RWPE1 (cell line): Measurements from ENCODE around the gene NOTCH3.
A peak's percentile ranks its signal among the peaks of the same experiment; 100 is the strongest.

ENCODE experiments used
- CTCF ChIA-PET: fragments of 350-600 bp; sonication (Branson Sonifier 250); formaldehyde crosslinking; extraction: SDS; loops from one replicate; lab custom pipeline; 2021; lab: Yijun Ruan, JAX
- POLR2A ChIA-PET: fragments of 400-600 bp; formaldehyde crosslinking; extraction: SDS; loops from one replicate; lab custom pipeline; 2020; ENCODE audit warnings: antibody characterized with exemption; ENCODE audit not compliant: low non-redundant PET; lab: Yijun Ruan, JAX
- DNase-seq: peaks from one replicate; pipeline ENCODE4 v3.0.0; 2012; ENCODE audit warnings: low spot score
- H3K27ac ChIP-seq: fragments of 450-650 bp; 2 replicates; pipeline ENCODE4 v1.5.1; 2017
- TF ChIP-seq, protein P1 (sequence below): fragments of 450-650 bp; conservative IDR thresholded peaks from 2 replicates; pipeline ENCODE4 v1.5.1; 2017; ENCODE audit warnings: low read depth, mild to moderate bottlenecking

The NOTCH3 gene

DNA sequence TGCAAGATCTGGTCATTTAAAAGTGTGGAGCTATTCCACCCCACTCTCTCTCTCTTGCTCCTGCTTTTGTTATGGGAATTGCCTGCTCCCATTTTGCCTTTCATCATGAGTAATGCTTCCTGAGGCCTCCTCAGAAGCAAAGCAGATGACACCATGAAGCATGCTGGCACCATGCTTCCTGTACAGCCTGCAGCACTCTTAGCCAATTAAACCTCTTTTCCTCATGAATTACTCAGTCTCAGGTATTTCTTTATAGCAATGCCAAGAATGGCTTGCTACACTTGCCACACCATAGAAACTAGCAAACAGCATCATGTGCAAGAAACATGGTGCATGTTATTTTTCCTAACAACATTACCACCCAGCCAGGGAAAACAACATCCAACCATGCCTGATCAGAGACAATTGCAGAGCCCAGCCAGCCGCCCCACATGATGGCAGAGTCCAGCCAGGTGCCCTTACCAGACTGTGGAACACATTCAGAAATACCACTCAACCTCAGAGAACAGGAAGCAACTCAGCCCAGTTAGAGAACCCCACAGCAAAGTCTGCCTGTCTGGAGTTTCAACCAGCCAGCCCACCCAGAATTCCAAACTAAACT lies 56.6 kb downstream of the NOTCH3 start:
- ChIA-PET POLR2A (no interaction called here), CTCF (no interaction called here)
- TF ChIP-seq, protein P1, sequence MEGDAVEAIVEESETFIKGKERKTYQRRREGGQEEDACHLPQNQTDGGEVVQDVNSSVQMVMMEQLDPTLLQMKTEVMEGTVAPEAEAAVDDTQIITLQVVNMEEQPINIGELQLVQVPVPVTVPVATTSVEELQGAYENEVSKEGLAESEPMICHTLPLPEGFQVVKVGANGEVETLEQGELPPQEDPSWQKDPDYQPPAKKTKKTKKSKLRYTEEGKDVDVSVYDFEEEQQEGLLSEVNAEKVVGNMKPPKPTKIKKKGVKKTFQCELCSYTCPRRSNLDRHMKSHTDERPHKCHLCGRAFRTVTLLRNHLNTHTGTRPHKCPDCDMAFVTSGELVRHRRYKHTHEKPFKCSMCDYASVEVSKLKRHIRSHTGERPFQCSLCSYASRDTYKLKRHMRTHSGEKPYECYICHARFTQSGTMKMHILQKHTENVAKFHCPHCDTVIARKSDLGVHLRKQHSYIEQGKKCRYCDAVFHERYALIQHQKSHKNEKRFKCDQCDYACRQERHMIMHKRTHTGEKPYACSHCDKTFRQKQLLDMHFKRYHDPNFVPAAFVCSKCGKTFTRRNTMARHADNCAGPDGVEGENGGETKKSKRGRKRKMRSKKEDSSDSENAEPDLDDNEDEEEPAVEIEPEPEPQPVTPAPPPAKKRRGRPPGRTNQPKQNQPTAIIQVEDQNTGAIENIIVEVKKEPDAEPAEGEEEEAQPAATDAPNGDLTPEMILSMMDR = no peak
- H3K27ac ChIP-seq = no peak overlapping the region
- DNase-seq = no peak

DNA sequence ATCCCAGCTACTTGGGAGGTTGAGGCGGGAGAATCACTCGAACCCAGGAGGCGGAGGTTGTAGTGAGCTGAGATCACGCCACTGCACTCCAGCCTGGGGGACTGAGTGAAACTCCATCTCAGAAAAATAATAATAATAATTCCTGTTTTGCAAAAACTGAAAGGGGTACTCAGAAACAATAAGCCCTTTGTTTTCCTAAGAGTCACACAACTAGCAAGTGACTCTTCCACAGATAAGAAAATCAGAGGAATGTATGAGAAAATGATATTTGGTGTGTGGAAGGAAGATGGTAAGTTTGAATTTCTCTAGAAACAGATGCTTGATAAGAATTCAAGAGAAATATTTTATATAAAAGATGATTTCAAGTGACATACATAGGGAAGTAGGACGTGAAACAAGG lies 58.5 kb downstream of the NOTCH3 start:
- TF ChIP-seq, protein P1 = no peak
- DNase-seq = no peak
- POLR2A ChIA-PET = no interaction called here
- H3K27ac ChIP-seq = no peak overlapping the region
- CTCF ChIA-PET = no interaction called here

DNA sequence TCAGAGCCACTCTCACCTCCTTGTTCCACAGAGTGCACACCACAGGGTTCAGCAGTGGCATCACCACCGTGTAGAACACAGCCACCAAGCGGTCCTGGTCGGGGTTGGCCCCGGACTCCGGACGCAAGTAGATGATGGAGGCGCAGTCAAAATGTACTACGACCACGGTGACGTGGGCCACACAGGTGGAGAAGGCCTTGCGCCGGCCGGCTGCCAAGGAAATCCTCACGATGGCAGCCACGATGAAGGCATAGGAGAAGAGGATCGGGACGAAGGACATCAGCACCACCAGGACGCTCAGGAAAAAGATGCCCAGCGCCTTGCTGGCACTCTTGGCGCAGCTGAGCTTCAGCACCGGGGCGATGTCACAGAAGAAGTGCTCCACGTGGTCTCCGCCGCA lies 59.7 kb downstream of the NOTCH3 start:
- CTCF ChIA-PET = no interaction called here
- POLR2A ChIA-PET = no interaction called here
- no peak for DNase-seq
- no peak overlapping the region for H3K27ac ChIP-seq
- TF ChIP-seq, protein P1 = no peak

DNA sequence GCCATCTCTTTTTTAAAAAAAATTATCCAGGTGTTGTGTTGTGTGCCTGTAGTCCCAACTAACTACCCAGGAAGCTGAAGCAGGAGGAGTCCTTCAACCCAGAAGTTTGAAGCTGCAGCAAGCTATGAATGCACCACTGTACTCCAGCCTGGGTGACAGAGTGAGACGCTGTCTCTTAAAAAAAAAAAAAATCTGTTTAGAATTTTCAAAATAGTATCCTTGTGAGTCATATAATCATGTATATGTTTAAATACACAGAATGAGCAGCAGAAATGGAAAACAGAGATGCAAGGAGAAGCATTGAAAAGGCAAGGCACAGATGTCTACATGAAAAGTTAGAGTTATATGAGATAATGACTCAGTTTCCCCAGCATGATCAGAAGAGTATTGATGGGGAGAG lies 62.4 kb downstream of the NOTCH3 start:
- ChIA-PET CTCF (interaction anchor here (0.5 kb wide), 1 partner anchor 104 kb away, joined by 5 read pairs; no protein-coding TSS in a partner anchor), POLR2A (no interaction called here)
- DNase-seq = no peak
- no peak overlapping the region for H3K27ac ChIP-seq
- TF ChIP-seq, protein P1 = no peak

DNA sequence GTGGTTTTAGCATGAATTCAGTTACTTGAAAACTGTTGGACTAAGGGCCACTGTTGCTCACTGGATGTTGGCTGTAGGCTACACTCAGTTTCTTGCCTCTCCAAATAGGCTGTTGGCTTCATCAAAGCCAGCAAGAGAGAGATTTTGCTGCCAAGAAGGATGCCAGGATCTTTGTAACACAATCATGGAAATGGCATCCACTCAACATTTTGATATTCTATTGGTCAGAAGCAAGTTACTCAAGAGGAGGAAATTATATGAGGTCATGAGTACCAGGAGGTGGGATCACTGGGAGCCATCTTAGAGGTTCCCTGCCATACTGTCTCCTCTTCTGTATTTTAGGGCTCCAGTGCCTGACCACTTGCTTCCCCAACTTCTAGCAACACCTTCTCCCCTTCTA lies 63.0 kb downstream of the NOTCH3 start:
- H3K27ac ChIP-seq = no peak overlapping the region
- TF ChIP-seq, protein P1 = no peak
- CTCF ChIA-PET = no interaction called here
- no peak for DNase-seq
- POLR2A ChIA-PET = interaction anchor here (0.7 kb wide), 1 partner anchor 35 kb away, joined by 3 read pairs; no protein-coding TSS in a partner anchor

DNA sequence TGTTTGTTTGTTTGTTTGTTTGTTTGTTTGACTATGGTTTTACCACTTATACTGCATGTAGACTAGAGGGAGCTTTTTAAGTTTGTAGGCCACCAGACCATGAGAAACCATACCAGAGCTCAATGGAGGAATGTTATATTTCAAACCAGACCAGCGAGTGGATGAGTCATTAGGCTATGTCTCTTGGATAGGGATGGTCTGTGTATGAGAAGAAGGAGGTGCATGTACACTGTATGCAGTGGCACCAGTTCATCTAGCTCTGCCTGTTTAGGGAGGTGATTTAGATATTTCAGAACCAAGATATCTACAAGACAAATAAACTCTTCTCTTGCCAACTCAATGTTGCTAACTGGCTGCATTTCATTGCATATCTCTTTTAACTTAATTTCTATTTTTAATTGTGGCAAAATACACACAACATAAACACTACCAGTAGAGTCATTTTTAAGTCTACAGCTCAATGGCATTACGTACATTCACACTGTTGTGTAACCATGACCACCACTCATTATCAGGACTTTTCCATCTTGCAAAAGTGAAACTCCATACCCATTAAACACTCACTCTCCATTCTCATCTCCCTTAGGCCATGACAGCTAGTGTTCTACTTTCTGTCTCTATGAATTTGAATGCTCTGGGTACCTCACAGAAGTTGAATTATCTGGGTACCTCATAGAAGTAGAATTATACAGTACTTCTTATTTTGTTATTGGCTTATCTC lies 64.4 kb downstream of the NOTCH3 start:
- POLR2A ChIA-PET = no interaction called here
- TF ChIP-seq, protein P1 = no peak
- DNase-seq = peak; percentile 49
- CTCF ChIA-PET = no interaction called here
- H3K27ac ChIP-seq = no peak overlapping the region
